ENCODE measurements around the gene CCDC149. TPM values are rescaled to one million over a fixed set of nuclear protein-coding genes. Genes with fewer than 3 reads are reported as not detected.

Gene CCDC149
- total and polyA plus RNA-seq, 2 donors (not counting 3 experiments of a cell fraction or from before 2014, with no cell fraction given): 7.8 to 11.3 TPM

GRCh38 chr4:24795666-24796381, 117.0 kb downstream of the CCDC149 start:
- Histone ChIP-seq H4K20me1 (replicated peaks; ENCODE audit: control insufficient read depth, extremely low read depth, insufficient read depth, low read length) (no peaks in the 10 kb centered on the region), H3K9ac (replicated peaks; ENCODE audit: extremely low read depth, insufficient read depth, low read length) (no peak overlapping the region), H3K79me2 (ENCODE audit: control insufficient read depth, insufficient read depth, low read length) (no peaks in the 10 kb centered on the region), H2AFZ (ENCODE audit: low read depth, low read length) (no peak overlapping the region), H3K27me3 (ENCODE audit: control insufficient read depth in 2 of 2, insufficient read depth in 2 of 2, low read length in 2 of 2) (peaks cover 40 to 44% of the 10 kb centered on the region in 2 experiments), H3K4me2 (ENCODE audit: insufficient read depth, low read length) (no peak overlapping the region), H3K27ac (ENCODE audit: insufficient read depth, low read depth, low read length) (no peak overlapping the region), H3K9me3 (replicated peaks; ENCODE audit: control insufficient read depth, insufficient read depth, low read length) (no peaks in the 10 kb centered on the region), H3K9me1 (replicated peaks; ENCODE audit: control insufficient read depth, extremely low read depth, insufficient read depth, low read length) (no peaks in the 10 kb centered on the region), H3K36me3 (ENCODE audit: control insufficient read depth in 2 of 2, extremely low read depth in 1 of 2, insufficient read depth in 2 of 2, low read length in 2 of 2) (no peaks in the 10 kb centered on the region), H3K4me1 (ENCODE audit: control insufficient read depth, extremely low read depth, insufficient read depth, low read length) (no peaks in the 10 kb centered on the region), H3K4me3 (replicated peaks in 1 of 3; ENCODE audit: insufficient read depth in 1 of 3, low read depth in 1 of 3, low read length in 3 of 3) (no peak overlapping the region)
- DNase-seq (ENCODE audit: low read depth, low spot score) (no peak), FAIRE-seq (no peak)
- ChIA-PET POLR2A (no interaction called here), CTCF (interaction anchor here (1.0 to 1.1 kb wide), 2 partner anchors 9 to 184 kb away, joined by 3 to 5 read pairs; no protein-coding TSS in a partner anchor)
- intact Hi-C loops (cut with micrococcal nuclease): no loop called here
- BruUV-seq (replicated peaks): no TSS peak
- dilution Hi-C loops (cut with MboI; ENCODE audit: extremely low pct_ligation_motif_present, low sequenced_read_pairs): no loop called here
- TF ChIP-seq FOS (IDR thresholded peaks at IDR 0.05; ENCODE audit: borderline replicate concordance, insufficient read depth, low read length): no peak
- no peak for TF ChIP-seq POLR2A (IDR thresholded peaks at IDR 0.05; ENCODE audit: low read depth, low read length)
- no peak for TF ChIP-seq JUN (IDR thresholded peaks at IDR 0.05; ENCODE audit: borderline replicate concordance, insufficient read depth, insufficient read length, low read depth)
- TF ChIP-seq EZH2 (IDR thresholded peaks at IDR 0.05; ENCODE audit: borderline replicate concordance, low read depth, low read length, severe bottlenecking): no peak
- TF ChIP-seq GATA2 (IDR thresholded peaks at IDR 0.05; ENCODE audit: insufficient read depth, insufficient read length, low read depth, low read length): no peak
- no peak for TF ChIP-seq POLR2AphosphoS5 (IDR thresholded peaks at IDR 0.05; ENCODE audit: insufficient read depth, low read depth, low read length)
- TF ChIP-seq MAX (IDR thresholded peaks at IDR 0.05; ENCODE audit: insufficient read depth, insufficient read length): no peak
- TF ChIP-seq CTCF (IDR thresholded peaks at IDR 0.05; ENCODE audit: extremely low read depth in 1 of 2, insufficient read depth in 1 of 2, low read depth in 1 of 2, low read length in 2 of 2): no peak
- no peak for TF ChIP-seq MYC (IDR thresholded peaks at IDR 0.05; ENCODE audit: low read depth, low read length)

Measured in endothelial cell of umbilical vein (primary cell).